Measurements from ENCODE around the gene CD22.
A peak's percentile ranks its signal among the peaks of the same experiment; 100 is the strongest.

Gene CD22

GRCh38 chr19:35389192-35389861 lies 60.3 kb downstream of the CD22 start:
- Histone ChIP-seq H3K9me3 (peaks cover 52% of the 10 kb centered on the region), H3K9ac (no peak overlapping the region), H3K4me2 (no peak overlapping the region), H3K36me3 (no peaks in the 10 kb centered on the region), H3K4me1 (peaks cover 12% of the 10 kb centered on the region), H3K4me3 (no peak overlapping the region), H4K20me1 (no peaks in the 10 kb centered on the region), H3K27me3 (no peaks in the 10 kb centered on the region), H3K27ac (no peak overlapping the region)
- no peak for TF ChIP-seq Cebpa-rat (IDR thresholded peaks at IDR 0.05)

- peaks cover 12% of the 10 kb centered on the region for H3K4me1 ChIP-seq
- H3K36me3 ChIP-seq = no peaks in the 10 kb centered on the region
- peak overlapping the region; percentile 49 for H3K4me2 ChIP-seq
- H3K9ac ChIP-seq = no peak overlapping the region
- H3K27ac ChIP-seq = no peak overlapping the region
- no peaks in the 10 kb centered on the region for H4K20me1 ChIP-seq
- H3K27me3 ChIP-seq = no peaks in the 10 kb centered on the region
- no peak for TF ChIP-seq Cebpa-rat (IDR thresholded peaks at IDR 0.05)
- H3K4me3 ChIP-seq = no peak overlapping the region
- H3K9me3 ChIP-seq = peaks cover 15% of the 10 kb centered on the region
Observed at GRCh38 chr19:35392742-35393715, 64.0 kb downstream of the CD22 start.

GRCh38 chr19:35395382-35396199 lies 66.6 kb downstream of the CD22 start:
- no peaks in the 10 kb centered on the region for H4K20me1 ChIP-seq
- H3K9ac ChIP-seq = no peak overlapping the region
- H3K9me3 ChIP-seq = no peaks in the 10 kb centered on the region
- no peaks in the 10 kb centered on the region for H3K27me3 ChIP-seq
- no peaks in the 10 kb centered on the region for H3K36me3 ChIP-seq
- no peak overlapping the region for H3K4me3 ChIP-seq
- no peak overlapping the region for H3K27ac ChIP-seq
- peaks cover 28% of the 10 kb centered on the region for H3K4me1 ChIP-seq
- TF ChIP-seq Cebpa-rat (IDR thresholded peaks at IDR 0.05) = no peak
- H3K4me2 ChIP-seq = no peak overlapping the region

- TF ChIP-seq Cebpa-rat (IDR thresholded peaks at IDR 0.05) = peak; percentile 62; the same call in 1 of the 2 replicates
- H3K27ac ChIP-seq = no peak overlapping the region
- no peak overlapping the region for H3K9ac ChIP-seq
- H3K4me1 ChIP-seq = peaks cover 31% of the 10 kb centered on the region
- H4K20me1 ChIP-seq = no peaks in the 10 kb centered on the region
- no peak overlapping the region for H3K4me3 ChIP-seq
- H3K27me3 ChIP-seq = no peaks in the 10 kb centered on the region
- no peak overlapping the region for H3K4me2 ChIP-seq
- no peaks in the 10 kb centered on the region for H3K9me3 ChIP-seq
- H3K36me3 ChIP-seq = no peaks in the 10 kb centered on the region
Observed at GRCh38 chr19:35396240-35396885, 67.4 kb downstream of the CD22 start.
